OCI-LY7 (cell line): ENCODE data around the gene SUGP2. TPM values are rescaled to one million over a fixed set of nuclear protein-coding genes. Genes with fewer than 3 reads are reported as not detected.

Experiments
- BruUV-seq: library from RNA; stranded (reverse); fragments of 400-500 nt; replicated peaks from 2 replicates; lab custom pipeline; 2021; lab: Mats Ljungman, UMichigan
- CTCF ChIA-PET: fragments of 300-600 bp; sonication (Branson Sonifier 250); formaldehyde crosslinking; loops from one replicate; lab custom pipeline; 2022; ENCODE audit warnings: antibody characterized with exemption; ENCODE audit not compliant: unreplicated experiment; lab: Charles Lee
- POLR2A ChIA-PET: fragments of 300-600 bp; sonication (Branson Sonifier 250); formaldehyde crosslinking; loops from one replicate; lab custom pipeline; 2022; ENCODE audit warnings: antibody characterized with exemption; lab: Charles Lee
- DNase-seq: peaks from one replicate; pipeline ENCODE4 v3.0.0-alpha.2; 2015; ENCODE audit warnings: low spot score
- H2AFZ ChIP-seq: fragments of 200-600 bp; sonication (generic), shearing (Covaris generic); 2 replicates; pipeline ENCODE4 v1.6.1; 2014; ENCODE audit warnings: mild to moderate bottlenecking, antibody characterized with exemption, low read length, moderate library complexity
- H3K27ac ChIP-seq: fragments of 200-600 bp; sonication (generic); 2 replicates; pipeline ENCODE4 v1.5.1; 2014; ENCODE audit warnings: mixed run types, low read depth, mild to moderate bottlenecking, moderate library complexity, low read length, inconsistent platforms; ENCODE audit not compliant: poor library complexity, severe bottlenecking
- H3K36me3 ChIP-seq: fragments of 200-600 bp; sonication (generic); 2 replicates; pipeline ENCODE4 v1.6.1; 2014; ENCODE audit warnings: mild to moderate bottlenecking, antibody characterized with exemption, low read length, moderate library complexity, mixed read lengths; ENCODE audit not compliant: insufficient read depth
- H3K4me1 ChIP-seq: fragments of 200-600 bp; sonication (generic); 2 replicates; pipeline ENCODE4 v1.5.1; 2014; ENCODE audit warnings: mild to moderate bottlenecking, low read length; ENCODE audit not compliant: insufficient read depth, poor library complexity, severe bottlenecking
- H3K4me2 ChIP-seq: fragments of 200-600 bp; sonication (generic); 2 replicates; pipeline ENCODE4 v1.6.1; 2014; ENCODE audit warnings: mild to moderate bottlenecking, low read length
- H3K4me3 ChIP-seq: fragments of 200-600 bp; sonication (generic); 2 replicates; pipeline ENCODE4 v1.5.1; 2014; ENCODE audit warnings: mild to moderate bottlenecking, low read depth, low read length; ENCODE audit not compliant: poor library complexity, severe bottlenecking
- H3K79me2 ChIP-seq: fragments of 200-600 bp; sonication (generic); 2 replicates; pipeline ENCODE4 v1.6.1; 2016; ENCODE audit warnings: low read depth, mild to moderate bottlenecking, low read length, moderate library complexity, mixed read lengths; ENCODE audit not compliant: insufficient read depth
- H3K9me2 ChIP-seq: fragments of 200-600 bp; sonication (generic); 2 replicates; pipeline ENCODE4 v1.6.1; 2016; ENCODE audit warnings: mild to moderate bottlenecking, low read length, mixed read lengths; ENCODE audit not compliant: insufficient read depth
- H3K9me3 ChIP-seq: fragments of 200-600 bp; sonication (generic); 2 replicates; pipeline ENCODE4 v1.6.1; 2014; ENCODE audit warnings: mild to moderate bottlenecking, mixed run types, low read length, mixed read lengths
- H4K20me1 ChIP-seq: fragments of 200-600 bp; sonication (generic); 2 replicates; pipeline ENCODE4 v1.6.1; 2014; ENCODE audit warnings: mild to moderate bottlenecking, antibody characterized with exemption, low read length, moderate library complexity, mixed read lengths; ENCODE audit not compliant: insufficient read depth
- CTCF ChIP-seq: fragments of 200-600 bp; sonication (generic); conservative IDR thresholded peaks from 2 replicates; pipeline ENCODE4 v1.5.1; 2014; ENCODE audit warnings: mild to moderate bottlenecking, antibody characterized with exemption, low read length, moderate library complexity, mixed read lengths
- EZH2phosphoT487 ChIP-seq: fragments of 200-600 bp; sonication (generic); IDR thresholded peaks from 2 replicates; pipeline ENCODE4 v1.6.1; 2018; ENCODE audit warnings: low read depth, borderline replicate concordance, mild to moderate bottlenecking, mixed run types, antibody characterized with exemption, low read length, moderate library complexity, mixed read lengths
- intact Hi-C: fragments of 100-400 bp; cut with micrococcal nuclease; formaldehyde crosslinking; loops from one replicate; pipeline ENCODE4 v1.10.0; 2022; ENCODE audit not compliant: unreplicated experiment
- total RNA-seq, 2 experiments: library from RNA; depleted of rRNA in 1 of 2; stranded (reverse); fragments of >200 nt in 1 of 2; shearing (Covaris generic) in 1 of 2; gene quantifications; 2 replicates each; pipeline ENCODE4 v1.2.3, GENCODE V29; 2014 to 2022

The SUGP2 gene
- total RNA-seq, 2 experiments from 2014 or later: 111 to 229 TPM

GRCh38 chr19:18991468-18991867, 41.8 kb downstream of the SUGP2 start:
- Histone ChIP-seq H3K36me3 (peaks cover 54% of the 10 kb centered on the region), H3K4me2 (no peak overlapping the region), H3K4me1 (no peaks in the 10 kb centered on the region), H3K27ac (no peak overlapping the region), H3K9me3 (no peaks in the 10 kb centered on the region), H3K79me2 (no peaks in the 10 kb centered on the region), H2AFZ (no peak overlapping the region), H3K9me2 (no peaks in the 10 kb centered on the region), H4K20me1 (no peaks in the 10 kb centered on the region), H3K4me3 (no peak overlapping the region)
- no TSS peak for BruUV-seq
- TF ChIP-seq CTCF (no peak), EZH2phosphoT487 (no peak)
- intact Hi-C loops: no loop called here
- no peak for DNase-seq
- ChIA-PET POLR2A (no interaction called here), CTCF (no interaction called here)

GRCh38 chr19:18991006-18991405, 42.3 kb downstream of the SUGP2 start:
- no TSS peak for BruUV-seq
- no peaks in the 10 kb centered on the region for H3K9me2 ChIP-seq
- H3K9me3 ChIP-seq: no peaks in the 10 kb centered on the region
- H3K27ac ChIP-seq: no peak overlapping the region
- H3K4me1 ChIP-seq: no peaks in the 10 kb centered on the region
- POLR2A ChIA-PET: no interaction called here
- peaks cover 50% of the 10 kb centered on the region for H3K36me3 ChIP-seq
- no peaks in the 10 kb centered on the region for H4K20me1 ChIP-seq
- H3K4me3 ChIP-seq: no peak overlapping the region
- DNase-seq: no peak
- no peaks in the 10 kb centered on the region for H3K79me2 ChIP-seq
- TF ChIP-seq EZH2phosphoT487 (no peak), CTCF (no peak)
- intact Hi-C loops: no loop called here
- no peak overlapping the region for H2AFZ ChIP-seq
- CTCF ChIA-PET: no interaction called here
- H3K4me2 ChIP-seq: no peak overlapping the region

- Histone ChIP-seq H3K27ac (no peak overlapping the region), H3K4me1 (no peaks in the 10 kb centered on the region), H3K9me3 (no peaks in the 10 kb centered on the region), H3K4me3 (no peak overlapping the region), H3K4me2 (no peak overlapping the region), H3K9me2 (no peaks in the 10 kb centered on the region), H4K20me1 (no peaks in the 10 kb centered on the region), H3K79me2 (no peaks in the 10 kb centered on the region), H2AFZ (no peak overlapping the region), H3K36me3 (peaks cover 42% of the 10 kb centered on the region)
- POLR2A ChIA-PET: no interaction called here
- no peak for DNase-seq
- CTCF ChIA-PET: interaction anchor here (0.5 kb wide), 1 partner anchor 99 kb away, joined by 9 read pairs; no protein-coding TSS in a partner anchor
- no peak for TF ChIP-seq EZH2phosphoT487
- TF ChIP-seq CTCF: no peak
- intact Hi-C loops: no loop called here
- BruUV-seq: no TSS peak
Measured at GRCh38 chr19:18990128-18990708, 43.1 kb downstream of the SUGP2 start.
